Parathyroid adenoma (tissue), 2 donors: ENCODE results near the gene TMEM116.
A peak's percentile ranks its signal among the peaks of the same experiment; 100 is the strongest.

Source experiments
- H2AFZ ChIP-seq: fragments of 300-600 bp; sonication (generic); one replicate; pipeline ENCODE4 v1.7.0; 2017; ENCODE audit warnings: antibody characterized with exemption, mild to moderate bottlenecking
- H3K27ac ChIP-seq: fragments of 300-600 bp; sonication (generic); one replicate; pipeline ENCODE4 v1.7.0; 2017
- H3K27me3 ChIP-seq: fragments of 300-600 bp; sonication (generic); one replicate; pipeline ENCODE4 v1.7.0; 2017; ENCODE audit warnings: low read length; ENCODE audit not compliant: control insufficient read depth, insufficient read depth
- H3K36me3 ChIP-seq: fragments of 300-600 bp; sonication (generic); one replicate; pipeline ENCODE4 v1.7.0; 2017; ENCODE audit warnings: low read length; ENCODE audit not compliant: control insufficient read depth, insufficient read depth
- H3K4me1 ChIP-seq: fragments of 300-600 bp; sonication (generic); one replicate; pipeline ENCODE4 v1.7.0; 2017; ENCODE audit warnings: control low read depth
- H3K4me2 ChIP-seq: fragments of 300-600 bp; sonication (generic); one replicate; pipeline ENCODE4 v1.7.0; 2017; ENCODE audit warnings: low read length
- H3K4me3 ChIP-seq: fragments of 300-600 bp; sonication (generic); one replicate; pipeline ENCODE4 v1.7.0; 2017; ENCODE audit warnings: low read depth, low read length
- H3K79me2 ChIP-seq: fragments of 300-600 bp; sonication (generic); one replicate; pipeline ENCODE4 v1.7.0; 2017; ENCODE audit warnings: control low read depth
- H3K9ac ChIP-seq: fragments of 300-600 bp; sonication (generic); one replicate; pipeline ENCODE4 v1.7.0; 2017; ENCODE audit warnings: mild to moderate bottlenecking
- H3K9me3 ChIP-seq: fragments of 300-600 bp; sonication (generic); one replicate; pipeline ENCODE4 v1.7.0; 2017; ENCODE audit warnings: low read length; ENCODE audit not compliant: control insufficient read depth
- CTCF ChIP-seq: fragments of 300-600 bp; sonication (generic); IDR thresholded peaks from one replicate; pipeline ENCODE4 v1.7.0; 2017; ENCODE audit warnings: antibody characterized with exemption, mild to moderate bottlenecking
- donor health status: primary hyperparathyroidism.

The TMEM116 gene

GRCh38 chr12:112035219-112035785 lies 22.3 kb upstream of the TMEM116 start:
- Histone ChIP-seq H3K27ac (no peak overlapping the region), H3K27me3 (no peaks in the 10 kb centered on the region), H3K9ac (no peak overlapping the region), H2AFZ (no peak overlapping the region), H3K4me2 (no peak overlapping the region), H3K4me1 (peaks cover 18% of the 10 kb centered on the region), H3K79me2 (no peaks in the 10 kb centered on the region), H3K9me3 (no peaks in the 10 kb centered on the region), H3K36me3 (no peaks in the 10 kb centered on the region), H3K4me3 (no peak overlapping the region)
- TF ChIP-seq CTCF: no peak

- Histone ChIP-seq H3K36me3 (no peaks in the 10 kb centered on the region), H3K4me3 (no peak overlapping the region), H3K4me2 (no peak overlapping the region), H3K4me1 (peaks cover 18% of the 10 kb centered on the region), H3K27ac (peak overlapping the region; percentile 2), H3K27me3 (no peaks in the 10 kb centered on the region), H3K9me3 (no peaks in the 10 kb centered on the region), H2AFZ (peak overlapping the region; percentile 31), H3K9ac (no peak overlapping the region), H3K79me2 (no peaks in the 10 kb centered on the region)
- no peak for TF ChIP-seq CTCF
Measured at GRCh38 chr12:112032292-112032691, 19.3 kb upstream of the TMEM116 start.

- Histone ChIP-seq H3K27ac (peak overlapping the region; percentile 46), H3K27me3 (no peaks in the 10 kb centered on the region), H3K36me3 (no peaks in the 10 kb centered on the region), H2AFZ (no peak overlapping the region), H3K4me2 (no peak overlapping the region), H3K9ac (no peak overlapping the region), H3K9me3 (no peaks in the 10 kb centered on the region), H3K79me2 (no peaks in the 10 kb centered on the region), H3K4me1 (peaks cover 18% of the 10 kb centered on the region), H3K4me3 (no peak overlapping the region)
- TF ChIP-seq CTCF: no peak
Measured at GRCh38 chr12:112031472-112031871, 18.5 kb upstream of the TMEM116 start.

- no peak overlapping the region for H3K9ac ChIP-seq
- no peak overlapping the region for H3K27ac ChIP-seq
- H2AFZ ChIP-seq: no peak overlapping the region
- no peak overlapping the region for H3K4me2 ChIP-seq
- H3K79me2 ChIP-seq: no peaks in the 10 kb centered on the region
- H3K9me3 ChIP-seq: no peaks in the 10 kb centered on the region
- no peak for TF ChIP-seq CTCF
- peaks cover 18% of the 10 kb centered on the region for H3K4me1 ChIP-seq
- H3K27me3 ChIP-seq: no peaks in the 10 kb centered on the region
- H3K4me3 ChIP-seq: no peak overlapping the region
- H3K36me3 ChIP-seq: no peaks in the 10 kb centered on the region
Measured at GRCh38 chr12:112029301-112029700, 16.3 kb upstream of the TMEM116 start.

- H3K9ac ChIP-seq: no peak overlapping the region
- H3K27ac ChIP-seq: no peak overlapping the region
- no peaks in the 10 kb centered on the region for H3K27me3 ChIP-seq
- H3K9me3 ChIP-seq: no peaks in the 10 kb centered on the region
- no peaks in the 10 kb centered on the region for H3K36me3 ChIP-seq
- no peak overlapping the region for H2AFZ ChIP-seq
- no peak overlapping the region for H3K4me2 ChIP-seq
- H3K4me3 ChIP-seq: no peak overlapping the region
- no peaks in the 10 kb centered on the region for H3K79me2 ChIP-seq
- peaks cover 11% of the 10 kb centered on the region for H3K4me1 ChIP-seq
- TF ChIP-seq CTCF: no peak
Measured at GRCh38 chr12:112025808-112026375, 12.9 kb upstream of the TMEM116 start.
